Skin of body (tissue), 2 donors: ENCODE measurements around the gene WDR33. TPM values are rescaled to one million over a fixed set of nuclear protein-coding genes. Genes with fewer than 3 reads are reported as not detected.

Experiments used
- DNase-seq: peaks from one replicate; lab custom pipeline; 2025; lab: John Stamatoyannopoulos, UW
- total RNA-seq: library from RNA; depleted of rRNA; stranded (reverse); fragments of >200 nt; gene quantifications from one replicate; pipeline ENCODE4 v1.2.3, GENCODE V29; 2014

The WDR33 gene
- total RNA-seq, 1 donor from 2014 or later: 43.3 TPM

DNA sequence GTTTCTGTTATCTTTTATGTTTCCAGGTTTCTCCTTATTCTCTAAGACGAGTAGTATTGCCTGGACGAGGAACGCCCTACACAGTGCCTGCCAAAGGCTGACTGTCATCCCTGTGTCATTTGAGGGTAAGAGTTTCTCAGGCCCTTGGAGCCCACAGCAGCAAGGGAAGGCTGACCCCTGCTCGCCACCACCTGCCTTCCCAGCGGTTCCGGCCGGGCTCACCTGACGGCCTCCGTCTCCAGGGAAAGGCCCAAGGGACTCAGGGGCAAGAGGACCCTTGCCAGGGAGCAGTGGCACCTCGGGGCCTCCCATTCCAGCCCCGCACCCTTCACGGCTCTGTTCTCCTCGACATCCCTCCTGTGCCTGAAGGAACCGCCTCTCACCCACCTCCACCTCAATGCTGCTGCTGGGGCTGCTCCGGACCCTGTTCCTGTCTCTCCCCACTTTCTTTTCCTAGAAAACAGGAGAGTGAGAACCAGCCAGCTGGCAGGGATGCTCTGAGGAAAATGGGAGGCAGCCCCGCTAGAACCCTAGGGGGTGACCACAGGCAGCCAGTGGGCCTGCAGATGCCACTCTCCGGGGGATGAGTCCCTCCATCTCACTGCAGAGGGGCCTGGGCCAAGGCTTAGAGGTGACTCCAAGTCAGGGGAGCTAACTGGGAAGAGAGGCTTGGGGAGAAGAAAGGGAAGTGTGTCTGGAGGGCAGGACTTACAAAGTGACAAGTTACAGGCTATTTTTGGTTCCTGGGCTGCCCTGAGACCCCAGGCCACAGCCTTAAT is 137.5 kb downstream of the WDR33 start:
- DNase-seq: no peak

- DNase-seq: no peak
Observed at GRCh38 chr2:127672341-127673224, 138.4 kb downstream of the WDR33 start.

GRCh38 chr2:127671557-127672302 is 139.2 kb downstream of the WDR33 start:
- no peak for DNase-seq

- no peak for DNase-seq
Observed at GRCh38 chr2:127670957-127671290, 140.0 kb downstream of the WDR33 start.

GRCh38 chr2:127670055-127670956 is 140.7 kb downstream of the WDR33 start:
- DNase-seq: no peak

DNA sequence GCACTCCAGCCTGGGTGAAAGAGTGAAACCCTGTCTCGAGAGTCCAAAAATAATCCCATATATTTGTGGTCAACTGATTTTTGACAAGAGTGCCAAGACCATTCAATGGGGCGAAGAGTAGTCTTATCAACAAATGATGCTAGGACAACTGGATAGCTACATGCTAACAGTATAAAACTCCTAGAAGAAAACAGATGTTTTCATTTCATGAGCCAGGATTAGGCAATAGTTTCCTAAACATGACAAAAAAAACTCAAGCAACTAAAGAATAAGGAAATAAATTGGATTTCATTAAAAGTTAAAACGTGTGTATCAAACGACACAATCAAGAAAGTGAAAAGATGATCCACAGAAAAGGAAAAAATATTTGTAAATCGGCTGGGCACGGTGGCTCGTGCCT is 141.9 kb downstream of the WDR33 start:
- DNase-seq: no peak

DNA sequence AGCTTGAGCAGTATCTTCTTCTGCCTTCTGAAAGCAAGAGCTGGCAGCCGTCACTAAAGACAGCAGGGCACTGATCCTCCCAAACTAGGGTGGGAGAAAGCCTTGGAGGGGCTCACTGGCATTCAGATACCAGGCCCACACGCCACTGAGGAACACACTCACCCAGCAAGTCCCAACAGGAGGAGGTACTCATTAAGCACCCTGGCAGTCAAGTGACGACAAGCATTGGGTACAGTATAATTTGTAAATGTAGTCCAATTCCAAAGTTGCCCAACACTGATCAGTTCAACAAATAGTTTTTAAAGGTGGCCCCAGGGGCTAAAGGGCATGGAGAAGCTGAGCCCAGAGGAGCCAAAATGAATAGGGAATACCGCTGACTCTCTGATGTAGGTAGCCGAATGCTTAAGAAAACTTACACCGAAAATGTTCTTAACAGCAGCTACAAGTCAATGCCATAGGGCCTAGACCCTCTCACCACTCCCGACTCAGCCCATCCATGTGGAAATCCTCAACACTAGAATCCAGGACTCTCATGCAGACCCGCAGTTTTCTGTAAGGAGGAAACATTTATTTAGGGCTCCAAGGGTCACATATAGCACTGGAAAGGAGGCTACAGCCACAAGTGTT is 145.6 kb downstream of the WDR33 start:
- DNase-seq: no peak

DNA sequence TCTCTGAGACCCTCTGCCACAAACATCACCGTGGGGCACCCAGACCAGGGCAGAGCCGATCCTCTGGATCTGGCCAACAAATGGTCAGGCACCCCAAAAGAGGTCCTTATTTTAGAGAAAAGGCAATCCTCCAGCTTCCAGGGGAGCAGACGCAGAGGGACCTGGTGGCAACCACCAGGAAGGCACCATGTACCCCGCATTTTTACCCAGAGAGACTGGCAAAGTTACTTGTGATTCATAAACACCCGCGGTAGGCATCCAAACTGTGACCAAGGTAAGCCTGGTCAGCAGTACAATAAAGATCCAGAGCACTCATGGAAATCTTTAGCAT is 146.1 kb downstream of the WDR33 start:
- no peak for DNase-seq

DNA sequence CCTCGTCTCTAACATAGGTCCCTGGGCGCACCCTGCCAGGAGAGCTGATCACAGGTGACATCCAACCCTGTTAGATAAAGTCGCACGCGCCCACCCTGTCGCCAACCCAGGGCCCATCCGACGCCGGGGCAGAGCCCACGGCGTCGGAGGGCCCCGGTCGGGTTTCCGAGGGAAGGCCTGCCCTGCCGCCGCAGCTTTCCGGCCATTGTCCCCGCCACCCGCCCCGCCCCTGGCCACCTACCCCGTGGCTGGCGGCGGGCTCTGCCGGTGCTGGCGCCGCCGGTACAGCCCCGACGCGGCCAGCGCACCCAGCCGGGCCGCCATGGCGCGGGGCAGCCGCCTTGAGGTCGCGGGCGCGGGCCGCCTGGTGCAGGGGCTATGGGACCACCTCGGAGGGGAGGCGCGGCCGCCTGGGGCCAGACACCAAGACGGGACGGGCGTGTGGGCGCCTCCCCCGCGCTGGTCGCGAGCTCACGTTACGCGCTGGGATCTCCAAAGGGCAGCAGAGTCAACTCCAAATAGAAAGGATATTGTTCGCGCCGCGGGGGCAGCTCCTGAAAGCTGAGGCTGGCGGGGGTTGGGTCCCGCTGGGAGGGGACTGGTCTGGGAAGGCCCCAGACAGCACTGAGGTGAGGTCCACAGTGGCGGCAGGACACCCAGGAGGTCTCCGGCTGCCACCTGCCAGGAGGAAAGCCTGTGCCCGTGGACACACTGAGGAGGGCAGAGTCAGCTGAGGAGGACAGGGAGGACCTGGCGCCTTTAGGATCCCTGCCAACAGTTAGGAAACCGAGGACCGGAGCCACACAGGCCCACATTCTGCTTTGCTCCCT is 146.7 kb downstream of the WDR33 start:
- DNase-seq: no peak

- DNase-seq: no peak
Observed at GRCh38 chr2:127663566-127664064, 147.4 kb downstream of the WDR33 start.

DNA sequence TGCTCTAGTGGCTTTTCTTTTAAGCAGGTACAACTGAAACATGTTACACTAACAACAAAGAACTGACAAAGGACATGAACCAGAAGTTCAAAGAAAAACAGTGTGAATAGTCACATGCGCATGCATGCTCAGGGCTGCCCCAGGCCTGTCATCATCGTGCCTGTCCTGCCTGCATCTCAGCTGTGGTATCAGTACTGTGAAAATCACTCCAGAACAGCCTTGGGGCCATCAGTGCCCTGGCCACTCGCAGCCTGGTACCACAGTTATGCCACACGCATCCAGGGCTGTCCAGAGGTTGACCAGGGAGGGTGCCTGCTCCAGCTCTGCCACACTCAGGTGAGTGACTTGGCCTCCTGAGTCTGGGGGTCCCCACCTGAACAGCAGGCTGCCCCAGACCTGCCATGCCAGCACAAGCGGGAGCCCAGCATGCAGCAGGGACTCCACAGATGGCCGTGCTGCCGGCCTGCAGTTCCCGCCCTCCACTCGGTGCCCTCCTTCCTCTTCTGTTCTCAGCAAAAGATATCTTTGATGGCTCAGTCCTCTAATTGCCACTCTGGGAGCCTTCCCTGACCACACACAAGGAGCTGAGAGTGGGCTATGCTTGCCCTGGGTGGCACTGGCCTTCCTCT is 147.9 kb downstream of the WDR33 start:
- DNase-seq: no peak

- DNase-seq: no peak
Observed at GRCh38 chr2:127661949-127662510, 148.9 kb downstream of the WDR33 start.

GRCh38 chr2:127661072-127661649 is 149.8 kb downstream of the WDR33 start:
- DNase-seq: no peak

DNA sequence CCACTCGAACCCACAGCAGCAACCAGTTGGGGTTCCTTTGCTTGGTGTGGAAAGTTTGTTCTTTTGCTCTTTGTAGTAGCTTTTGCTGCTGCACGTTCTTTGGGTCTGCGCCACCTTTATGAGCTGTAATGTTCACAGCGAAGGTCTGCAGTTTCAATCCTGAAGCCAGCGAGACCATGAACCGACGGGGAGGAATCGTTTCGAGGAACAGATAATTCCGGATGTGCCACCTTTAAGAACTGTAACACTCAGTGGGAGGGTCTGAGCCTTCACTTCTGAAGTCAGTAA is 150.7 kb downstream of the WDR33 start:
- no peak for DNase-seq

- no peak for DNase-seq
Observed at GRCh38 chr2:127659408-127660290, 151.3 kb downstream of the WDR33 start.

- DNase-seq: no peak
Observed at GRCh38 chr2:127658641-127659407, 152.1 kb downstream of the WDR33 start.

GRCh38 chr2:127658146-127658545 is 152.8 kb downstream of the WDR33 start:
- no peak for DNase-seq
